Spinal cord (tissue), 10 donors: Measurements from ENCODE around the gene LIMS1. TPM values are rescaled to one million over a fixed set of nuclear protein-coding genes. Genes with fewer than 3 reads are reported as not detected.

Experiments
- DNase-seq, 6 donors: peaks; one replicate each; pipeline versions ENCODE4 v3.0.0 to v3.0.0-alpha.2; 2013 to 2015; ENCODE audit warnings: low spot score in 6 of 6, low read depth in 4 of 6
- H3K27ac ChIP-seq: one replicate; pipeline ENCODE4 v1.5.1; 2013; ENCODE audit warnings: low read depth, low read length, control low read depth
- H3K27me3 ChIP-seq: one replicate; pipeline ENCODE4 v1.6.1; 2013; ENCODE audit warnings: low read length; ENCODE audit not compliant: control insufficient read depth, insufficient read depth
- H3K36me3 ChIP-seq: one replicate; pipeline ENCODE4 v1.6.1; 2013; ENCODE audit warnings: low read length; ENCODE audit not compliant: control insufficient read depth, insufficient read depth
- H3K4me1 ChIP-seq: one replicate; pipeline ENCODE4 v1.6.1; 2013; ENCODE audit warnings: low read length; ENCODE audit not compliant: control insufficient read depth, insufficient read depth
- H3K4me3 ChIP-seq: one replicate; pipeline ENCODE4 v1.5.1; 2013; ENCODE audit warnings: low read depth, low read length, control low read depth
- H3K9me3 ChIP-seq: one replicate; pipeline ENCODE4 v1.6.1; 2013; ENCODE audit warnings: low read length; ENCODE audit not compliant: control insufficient read depth, insufficient read depth
- WGBS: methylation state at CpG from one replicate; pipeline ENCODE4 v1.1.5; 2013; ENCODE audit warnings: missing lambda C conversion rate; ENCODE audit not compliant: insufficient coverage; 5-methylcytosine and 5-hydroxymethylcytosine counted together
- polyA plus RNA-seq, 2 donors: library from polyadenylated mRNA; unstranded; fragments of 120-200 nt; gene quantifications; one replicate each; pipeline ENCODE4 v1.2.1, GENCODE V29; 2013; ENCODE audit not compliant: insufficient read length in 2 of 2
- total RNA-seq, 2 donors: library from RNA; depleted of rRNA in 1 of 2; stranded (reverse); fragments of 120-200 nt in 1 of 2; fragments of >200 nt in 1 of 2; gene quantifications; one replicate each; pipeline versions ENCODE4 v1.2.3 to v1.2.4, GENCODE V29; 2013 to 2014
- donor health status: healthy.

Gene LIMS1
- total and polyA plus RNA-seq, 4 donors, result 26.2 to 46.1 (median 38.7) TPM

DNA sequence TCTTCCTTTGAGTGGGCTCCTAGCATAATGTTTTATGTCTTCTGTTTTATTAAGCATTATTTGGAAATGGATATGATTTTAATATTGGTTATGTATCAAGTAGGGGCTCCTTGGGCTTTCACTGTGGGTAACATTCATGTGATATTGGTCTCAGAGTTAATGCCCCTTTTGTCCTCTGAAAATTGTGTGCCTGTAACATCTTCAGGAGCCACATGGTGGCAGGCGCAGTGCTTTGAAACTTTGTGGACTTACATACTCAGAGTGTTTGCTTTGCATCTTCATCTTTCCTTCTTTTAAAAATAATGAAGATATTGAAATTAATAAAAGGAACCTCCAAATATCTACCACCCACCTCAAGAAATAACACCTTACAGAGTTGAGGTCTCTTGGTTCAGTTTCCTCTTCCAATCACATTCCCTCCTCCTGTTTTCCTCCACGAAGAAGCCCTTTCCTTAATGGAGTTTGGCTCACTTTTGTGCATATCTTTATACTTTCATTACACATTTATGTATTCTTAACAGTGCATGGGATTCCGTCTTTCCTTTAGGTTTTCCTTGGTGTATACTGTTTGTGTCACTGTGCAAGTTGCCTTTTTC, 73.5 kb downstream of the LIMS1 start:
- Histone ChIP-seq H3K9me3 (no peaks in the 10 kb centered on the region), H3K4me1 (peaks cover 4% of the 10 kb centered on the region), H3K27ac (no peak overlapping the region), H3K27me3 (no peaks in the 10 kb centered on the region), H3K36me3 (no peaks in the 10 kb centered on the region), H3K4me3 (no peak overlapping the region)
- peak in 4 of 6 donors; percentile 35 to 81 (median 53) for DNase-seq
- WGBS, result no CpG with 5 or more reads among the region's 3 CpGs

DNA sequence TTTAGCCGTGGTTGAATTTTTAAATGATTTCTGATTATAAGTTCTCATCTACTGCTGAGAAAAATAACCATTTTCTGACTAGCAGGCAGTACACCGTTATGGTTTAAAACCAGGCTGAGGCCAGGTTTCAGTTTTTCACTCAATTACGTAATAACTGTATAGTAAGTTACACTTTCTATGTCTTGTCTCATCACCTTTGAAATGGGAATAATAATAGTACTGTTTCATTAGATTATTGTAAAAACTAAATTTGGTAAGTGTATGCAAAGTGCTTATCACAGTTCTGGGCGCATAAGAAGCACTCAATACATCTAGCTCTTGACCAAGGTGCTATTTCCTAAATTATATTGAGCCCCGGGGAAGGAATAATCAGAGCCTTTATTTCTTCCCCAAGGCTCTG, 76.8 kb downstream of the LIMS1 start:
- no peak for DNase-seq
- no peaks in the 10 kb centered on the region for H3K27me3 ChIP-seq
- H3K4me1 ChIP-seq, result peaks cover 15% of the 10 kb centered on the region
- H3K36me3 ChIP-seq, result no peaks in the 10 kb centered on the region
- no CpG with 5 or more reads among the region's 5 CpGs for WGBS
- no peak overlapping the region for H3K27ac ChIP-seq
- H3K4me3 ChIP-seq, result no peak overlapping the region
- no peaks in the 10 kb centered on the region for H3K9me3 ChIP-seq

DNA sequence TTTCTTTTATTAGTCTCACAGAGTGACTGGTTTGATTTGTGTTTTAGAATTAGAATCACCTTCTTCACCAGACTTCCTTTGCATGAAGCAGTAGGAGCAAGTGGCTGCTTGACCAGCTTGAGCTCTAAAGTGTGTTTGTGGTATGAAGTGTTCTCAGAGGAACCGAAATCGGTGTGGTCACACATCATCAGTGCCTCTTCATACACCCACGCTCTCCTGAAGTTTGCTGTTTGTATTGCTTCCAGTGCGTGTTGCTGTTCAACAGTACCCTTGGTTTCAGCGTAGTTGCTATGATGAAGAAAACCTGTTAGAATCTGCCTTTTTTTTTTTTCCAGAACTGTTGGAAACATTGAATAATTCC, 77.9 kb downstream of the LIMS1 start:
- H3K36me3 ChIP-seq, result no peaks in the 10 kb centered on the region
- DNase-seq, result no peak
- H3K4me1 ChIP-seq, result peaks cover 19% of the 10 kb centered on the region
- H3K9me3 ChIP-seq, result no peaks in the 10 kb centered on the region
- no peaks in the 10 kb centered on the region for H3K27me3 ChIP-seq
- WGBS, result no CpG with 5 or more reads among the region's 5 CpGs
- H3K27ac ChIP-seq, result no peak overlapping the region
- H3K4me3 ChIP-seq, result no peak overlapping the region

DNA sequence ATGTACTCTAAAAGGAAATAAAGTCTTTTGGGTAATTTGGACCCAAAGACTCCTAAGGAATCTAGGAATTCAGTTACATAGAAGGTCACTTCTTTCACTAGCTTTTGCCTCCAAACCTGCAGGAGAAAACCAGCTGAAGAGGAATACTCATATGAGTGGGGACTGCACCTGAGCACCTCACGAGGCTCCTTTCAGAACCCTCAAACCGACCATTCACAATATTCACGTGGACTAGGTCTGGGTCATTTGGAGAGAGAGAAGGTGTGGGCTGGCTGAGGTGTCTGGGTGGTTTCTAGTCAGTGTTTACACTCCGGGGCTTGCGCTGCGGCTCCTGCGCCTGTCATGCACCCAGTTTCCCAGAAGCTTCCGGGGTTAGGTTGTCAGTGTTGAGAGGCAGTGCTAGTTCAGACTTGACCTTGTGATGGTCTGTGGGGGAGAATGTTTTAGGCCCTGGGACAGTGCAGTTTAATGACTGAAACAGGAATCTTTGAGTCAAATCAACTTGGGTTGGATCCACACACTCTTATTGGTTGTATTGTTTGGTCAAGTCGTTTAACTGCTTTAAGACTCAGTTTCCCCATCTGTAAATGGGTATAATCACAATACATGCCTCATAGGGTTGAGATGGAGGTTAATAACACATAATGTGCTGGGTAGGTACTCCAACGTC, 78.4 kb downstream of the LIMS1 start:
- H3K36me3 ChIP-seq, result no peaks in the 10 kb centered on the region
- no peaks in the 10 kb centered on the region for H3K9me3 ChIP-seq
- no peak overlapping the region for H3K4me3 ChIP-seq
- no peaks in the 10 kb centered on the region for H3K27me3 ChIP-seq
- peaks cover 19% of the 10 kb centered on the region for H3K4me1 ChIP-seq
- DNase-seq, result no peak
- 96% methylated on average over 4 of the region's 10 CpGs for WGBS
- no peak overlapping the region for H3K27ac ChIP-seq

DNA sequence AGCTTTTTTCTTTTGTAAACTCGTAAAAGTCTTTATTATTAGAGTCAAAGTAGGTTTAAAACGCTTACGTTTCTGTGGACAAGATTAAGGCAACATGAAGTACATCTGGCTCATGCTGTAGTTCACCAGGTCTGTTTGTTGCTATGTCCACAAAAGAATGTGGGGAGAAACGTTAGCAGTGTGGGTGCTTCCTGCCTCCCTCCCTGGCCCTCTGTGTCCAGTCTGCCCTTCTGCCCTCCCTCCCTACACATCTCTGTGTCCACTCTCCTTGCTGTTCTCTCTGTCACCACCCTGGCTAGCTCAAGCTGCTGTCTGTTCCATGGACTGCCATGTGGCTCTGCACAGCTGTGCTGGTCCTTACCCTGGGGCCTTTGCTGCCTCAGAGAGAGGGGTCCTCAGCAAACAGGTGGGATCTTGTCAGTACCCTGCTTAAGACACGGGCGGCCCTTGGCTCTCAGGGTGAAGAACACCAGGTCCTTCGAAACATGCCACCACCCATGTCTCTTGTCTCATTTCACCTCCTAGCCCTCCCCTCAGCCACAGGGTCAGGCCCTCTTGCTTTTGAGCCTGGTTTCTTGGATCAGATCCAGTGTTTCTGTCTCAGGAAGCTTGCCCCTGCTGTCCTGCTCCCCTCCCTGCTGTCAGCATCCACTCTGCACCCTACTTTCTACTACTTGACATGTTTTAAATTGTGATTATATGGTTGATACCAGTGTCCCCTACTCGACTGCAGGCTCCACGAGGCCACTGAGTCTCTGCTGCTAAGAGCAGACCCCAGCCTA, 79.2 kb downstream of the LIMS1 start:
- Histone ChIP-seq H3K27ac (no peak overlapping the region), H3K4me1 (peaks cover 22% of the 10 kb centered on the region), H3K9me3 (no peaks in the 10 kb centered on the region), H3K4me3 (no peak overlapping the region), H3K27me3 (no peaks in the 10 kb centered on the region), H3K36me3 (no peaks in the 10 kb centered on the region)
- DNase-seq, result no peak
- WGBS, result 64% methylated on average over 6 of the region's 9 CpGs

DNA sequence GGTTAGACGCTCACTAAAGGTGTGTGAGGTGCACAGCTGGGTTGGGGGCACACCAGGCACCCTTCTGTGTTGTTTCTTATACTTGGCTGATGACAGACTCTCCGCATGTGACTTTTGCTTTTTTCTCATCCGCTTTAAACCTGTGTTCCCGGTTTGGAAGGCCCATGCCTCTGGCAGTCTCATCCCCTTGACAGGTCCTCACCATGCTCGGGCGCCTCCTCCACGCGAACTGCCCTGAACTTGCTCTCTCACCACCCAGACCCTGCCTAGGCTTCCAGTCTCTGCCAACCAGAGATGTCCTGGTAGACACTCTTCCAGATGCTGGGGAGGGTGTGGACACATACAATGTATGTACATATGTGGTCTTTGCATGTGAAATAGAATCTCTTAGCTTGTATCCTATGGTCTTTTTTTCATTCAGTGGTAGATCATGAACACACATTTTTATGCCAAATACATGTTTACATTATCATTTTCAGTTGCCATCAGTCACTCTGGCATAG, 79.8 kb downstream of the LIMS1 start:
- WGBS, result 83% methylated on average over 6 of the region's 8 CpGs
- H3K4me1 ChIP-seq, result peaks cover 24% of the 10 kb centered on the region

DNA sequence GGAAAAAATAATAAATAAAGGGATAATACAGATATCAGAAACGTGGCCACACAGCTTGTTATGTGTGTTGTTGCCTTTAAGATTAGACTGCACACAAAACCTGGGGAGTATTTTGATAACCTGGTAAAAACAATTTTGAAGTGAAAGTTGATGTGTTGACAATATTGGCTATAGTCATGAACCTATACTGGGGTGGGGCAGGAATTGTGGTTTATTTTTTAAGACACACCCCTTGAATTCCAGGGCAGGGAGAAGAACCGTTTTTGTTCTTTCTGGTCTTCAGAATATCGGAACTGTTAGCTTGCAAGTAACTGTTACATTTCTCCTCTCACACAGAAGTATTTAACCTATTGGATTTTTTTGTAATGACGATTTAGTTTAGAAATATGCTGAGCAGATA, 80.4 kb downstream of the LIMS1 start:
- no peak overlapping the region for H3K27ac ChIP-seq
- no peaks in the 10 kb centered on the region for H3K27me3 ChIP-seq
- H3K36me3 ChIP-seq, result no peaks in the 10 kb centered on the region
- 83% methylated on average over 1 of the region's 4 CpGs for WGBS
- DNase-seq, result no peak
- peaks cover 24% of the 10 kb centered on the region for H3K4me1 ChIP-seq
- no peaks in the 10 kb centered on the region for H3K9me3 ChIP-seq
- no peak overlapping the region for H3K4me3 ChIP-seq

More for the DNA sequence above, 79.8 kb downstream of the LIMS1 start:
- H3K4me3 ChIP-seq, result no peak overlapping the region
- H3K27me3 ChIP-seq, result no peaks in the 10 kb centered on the region
- H3K9me3 ChIP-seq, result no peaks in the 10 kb centered on the region
- no peak for DNase-seq
- H3K27ac ChIP-seq, result no peak overlapping the region
- H3K36me3 ChIP-seq, result no peaks in the 10 kb centered on the region

DNA sequence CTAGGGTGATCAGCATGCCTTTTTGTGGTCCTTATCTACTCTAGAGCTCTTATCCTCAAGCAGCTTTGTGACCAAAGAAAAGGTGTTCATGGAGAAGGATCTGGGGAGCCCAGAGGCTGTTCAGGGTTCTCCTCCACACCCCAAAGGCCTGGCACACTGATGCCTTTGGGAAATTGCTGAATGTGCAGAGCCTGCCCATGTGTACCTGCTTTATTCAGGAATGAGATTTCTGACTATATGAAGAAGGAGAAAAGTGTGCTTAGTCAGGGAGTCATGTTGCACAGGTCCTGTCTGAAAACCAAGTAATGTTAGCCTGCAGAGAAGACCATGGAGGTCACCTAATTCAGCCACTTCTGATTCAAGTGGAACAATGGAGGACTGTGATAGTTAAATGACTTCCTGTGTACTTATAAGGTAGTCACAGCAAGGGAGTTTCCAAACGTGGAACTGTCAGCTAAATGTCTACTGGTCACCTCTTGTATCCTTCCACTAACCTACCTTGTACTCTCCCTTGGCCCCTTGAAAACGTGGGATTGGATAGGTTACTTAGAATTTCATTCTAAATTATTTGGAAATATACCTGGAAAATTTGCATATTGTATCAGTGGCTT, 81.3 kb downstream of the LIMS1 start:
- no CpG with 5 or more reads among the region's 2 CpGs for WGBS
- Histone ChIP-seq H3K9me3 (no peaks in the 10 kb centered on the region), H3K4me1 (peaks cover 24% of the 10 kb centered on the region), H3K4me3 (no peak overlapping the region), H3K27ac (no peak overlapping the region), H3K36me3 (no peaks in the 10 kb centered on the region), H3K27me3 (no peaks in the 10 kb centered on the region)
- DNase-seq, result no peak

DNA sequence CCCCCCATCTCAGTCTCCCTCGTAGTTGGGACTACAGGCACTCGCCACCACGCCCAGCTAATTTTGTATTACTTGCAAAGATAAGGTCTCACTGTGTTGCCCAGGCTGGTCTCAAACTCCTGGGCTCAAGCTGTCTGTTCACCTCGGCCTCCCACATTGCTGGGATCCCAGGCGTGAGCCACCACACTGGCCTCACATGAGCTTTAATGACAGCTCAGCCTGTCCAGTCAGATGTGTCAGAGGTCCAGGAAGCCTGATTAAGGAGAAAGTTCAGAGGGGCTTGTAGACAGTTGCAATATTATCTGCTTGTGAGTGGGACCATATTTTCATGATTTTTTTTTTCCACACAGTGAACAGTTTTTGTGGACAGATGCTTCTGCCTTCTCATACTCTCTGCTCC, 82.0 kb downstream of the LIMS1 start:
- H3K27ac ChIP-seq, result no peak overlapping the region
- H3K36me3 ChIP-seq, result no peaks in the 10 kb centered on the region
- no peaks in the 10 kb centered on the region for H3K9me3 ChIP-seq
- peaks cover 28% of the 10 kb centered on the region for H3K4me1 ChIP-seq
- H3K4me3 ChIP-seq, result no peak overlapping the region
- no peak for DNase-seq
- H3K27me3 ChIP-seq, result no peaks in the 10 kb centered on the region
- 93% methylated on average over 5 of the region's 5 CpGs for WGBS
